Common myeloid progenitor, CD34-positive (primary cell): Measurements from ENCODE around the gene FASTKD2.
A peak's percentile ranks its signal among the peaks of the same experiment; 100 is the strongest.
"Not testable (repeated sequence)": the region's sequence is repeated elsewhere in the genome, so short reads cannot be mapped to it uniquely, and the experiment has no call there.

Experiments used
- CTCF ChIA-PET: fragments of 350-600 bp; sonication (Branson Sonifier 250); formaldehyde crosslinking; loops from one replicate; lab custom pipeline; 2021; ENCODE audit warnings: antibody characterized with exemption; lab: Charles Lee
- POLR2A ChIA-PET: fragments of 350-600 bp; sonication (Branson Sonifier 250); formaldehyde crosslinking; loops from one replicate; lab custom pipeline; 2021; ENCODE audit warnings: antibody characterized with exemption; lab: Charles Lee
- DNase-seq, 3 donors: peaks; one replicate each; pipeline versions ENCODE4 v3.0.0 to v3.0.0-alpha.2; 2013
- H3K27ac ChIP-seq, 2 experiments: 1 replicate in 1 of 2; 2 replicates in 1 of 2; pipeline ENCODE4 v1.7.0; 2013; ENCODE audit warnings: inconsistent platforms in 2 of 2, low read length in 2 of 2, mild to moderate bottlenecking in 2 of 2, low read depth in 1 of 2, moderate library complexity in 1 of 2; ENCODE audit not compliant: severe bottlenecking in 2 of 2, insufficient read depth in 1 of 2, poor library complexity in 1 of 2
- H3K27me3 ChIP-seq, 5 experiments: replicated peaks in 2 of 5; 1 replicate in 3 of 5; 2 replicates in 2 of 5; pipeline versions ENCODE4 v1.6.1 to v1.7.0; 2013; ENCODE audit warnings: low read length in 4 of 5, mild to moderate bottlenecking in 2 of 5, moderate library complexity in 2 of 5, inconsistent platforms in 1 of 5; ENCODE audit not compliant: insufficient read depth in 5 of 5, control insufficient read depth in 4 of 5
- H3K36me3 ChIP-seq, 4 experiments: 1 replicate in 2 of 4; 2 replicates in 2 of 4; pipeline versions ENCODE4 v1.6.1 to v1.7.0; 2013; ENCODE audit warnings: low read length in 3 of 4, control low read depth in 1 of 4, mild to moderate bottlenecking in 1 of 4; ENCODE audit not compliant: control insufficient read depth in 4 of 4, insufficient read depth in 4 of 4
- H3K4me1 ChIP-seq, 4 experiments: 1 replicate in 3 of 4; 2 replicates in 1 of 4; pipeline versions ENCODE4 v1.6.1 to v1.7.1; 2013; ENCODE audit warnings: low read length in 3 of 4, mild to moderate bottlenecking in 3 of 4, control low read depth in 1 of 4, inconsistent platforms in 1 of 4, moderate library complexity in 1 of 4; ENCODE audit not compliant: control insufficient read depth in 4 of 4, insufficient read depth in 4 of 4; ENCODE audit errors: control extremely low read depth in 1 of 4
- H3K4me3 ChIP-seq, 7 experiments: 1 replicate in 4 of 7; 2 replicates in 3 of 7; pipeline versions ENCODE4 v1.5.1 to v1.7.0; 2013; ENCODE audit warnings: mild to moderate bottlenecking in 7 of 7, low read length in 6 of 7, moderate library complexity in 6 of 7, inconsistent platforms in 2 of 7, low read depth in 2 of 7, control low read depth in 1 of 7; ENCODE audit not compliant: insufficient read depth in 4 of 7, control insufficient read depth in 1 of 7; ENCODE audit errors: extremely low read depth in 1 of 7
- H3K9me3 ChIP-seq, 5 experiments: 1 replicate in 4 of 5; 2 replicates in 1 of 5; pipeline versions ENCODE4 v1.6.1 to v1.7.1; 2013; ENCODE audit warnings: low read length in 4 of 5, mild to moderate bottlenecking in 2 of 5, inconsistent platforms in 1 of 5, low read depth in 1 of 5, moderate library complexity in 1 of 5; ENCODE audit not compliant: control insufficient read depth in 4 of 5, insufficient read depth in 2 of 5; ENCODE audit errors: control extremely low read depth in 1 of 5
- WGBS: methylation state at CpG from one replicate; pipeline ENCODE4 v1.1.5; 2013; ENCODE audit not compliant: insufficient coverage; 5-methylcytosine and 5-hydroxymethylcytosine counted together

FASTKD2 gene

DNA sequence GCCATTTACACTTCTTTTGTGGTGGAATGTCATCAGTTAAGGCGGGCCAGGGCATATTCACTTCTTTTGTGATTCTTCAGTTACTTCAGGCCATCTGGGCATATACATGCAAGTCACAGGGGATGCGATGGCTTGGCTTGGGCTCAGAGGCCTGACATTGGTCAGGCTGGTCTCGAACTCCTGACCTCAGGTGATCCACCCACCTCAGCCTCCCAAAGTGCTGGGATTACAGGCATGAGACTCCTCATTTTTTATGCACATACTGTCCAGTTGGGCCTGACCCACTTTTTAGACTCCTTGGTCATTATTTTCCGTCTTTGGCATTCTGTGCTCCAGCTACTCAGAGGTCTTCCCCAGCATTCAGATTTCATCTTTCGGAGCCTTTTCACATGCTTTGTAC, 47.1 kb downstream of the FASTKD2 start:
- H3K4me1 ChIP-seq, DNase-seq, H3K4me3 ChIP-seq, H3K27me3 ChIP-seq, CTCF ChIA-PET, POLR2A ChIA-PET, H3K36me3 ChIP-seq, H3K27ac ChIP-seq, H3K9me3 ChIP-seq: not testable (repeated sequence)
- WGBS = 91% methylated on average over 4 of the region's 5 CpGs

DNA sequence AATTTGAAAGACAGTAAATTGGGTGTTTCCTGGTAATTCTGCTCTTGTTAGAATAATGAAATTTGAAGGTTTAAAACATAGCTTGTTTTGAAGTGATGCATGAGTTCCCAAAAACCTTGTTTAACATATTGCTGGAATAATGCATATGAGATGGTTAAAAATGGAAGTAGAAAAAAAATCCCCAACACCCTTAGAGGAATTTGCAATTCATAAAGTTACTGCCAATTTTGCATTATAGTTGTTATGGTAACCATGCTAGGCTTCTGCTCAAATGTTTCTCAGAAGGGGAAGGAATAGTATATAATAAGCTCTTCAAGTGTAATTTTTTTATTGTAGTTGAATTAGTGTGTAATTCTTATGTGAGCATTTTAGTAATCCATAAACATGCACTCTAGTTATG, 49.1 kb downstream of the FASTKD2 start:
- CTCF ChIA-PET = no interaction called here
- POLR2A ChIA-PET = no interaction called here

DNA sequence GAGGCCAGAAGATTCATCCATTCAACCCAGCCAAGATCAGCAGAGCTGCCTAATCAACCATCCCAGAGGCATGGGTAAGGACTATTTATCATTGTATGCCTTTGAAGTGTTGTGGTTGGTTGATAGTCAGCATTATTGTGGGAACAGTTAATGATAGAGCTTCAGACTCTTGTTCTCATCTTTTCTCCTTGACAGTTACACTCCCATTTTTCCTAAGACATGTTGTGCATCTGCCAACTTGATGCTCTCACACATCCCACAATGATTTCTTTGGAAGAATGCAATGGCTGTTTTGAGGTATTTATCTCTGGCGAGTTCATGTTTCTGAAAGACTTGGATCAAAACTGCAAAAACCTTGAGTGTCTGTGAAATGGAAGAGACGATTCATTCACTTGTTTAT, 55.4 kb downstream of the FASTKD2 start:
- Histone ChIP-seq H3K27me3 (no peaks in the 10 kb centered on the region), H3K9me3 (peaks cover 0 to 1% (median 0%) of the 10 kb centered on the region in 5 experiments), H3K4me3 (no peak overlapping the region), H3K4me1 (peaks cover 0 to 14% (median 5%) of the 10 kb centered on the region in 4 experiments), H3K36me3 (no peaks in the 10 kb centered on the region), H3K27ac (no peak overlapping the region)
- POLR2A ChIA-PET = no interaction called here
- CTCF ChIA-PET = interaction anchor here (1.0 kb wide), 1 partner anchor 17 kb away, joined by 3 read pairs; no protein-coding TSS in a partner anchor
- 95% methylated on average over 2 of the region's 2 CpGs for WGBS
- no peak for DNase-seq

More for the DNA sequence above, 49.1 kb downstream of the FASTKD2 start:
- Histone ChIP-seq H3K4me1 (no peaks in the 10 kb centered on the region), H3K4me3 (no peak overlapping the region), H3K27ac (no peak overlapping the region), H3K36me3 (no peaks in the 10 kb centered on the region), H3K9me3 (peaks cover 0 to 3% (median 0%) of the 10 kb centered on the region in 5 experiments), H3K27me3 (no peaks in the 10 kb centered on the region)
- peak in 2 of 3 donors; percentile 21 to 32 for DNase-seq

DNA sequence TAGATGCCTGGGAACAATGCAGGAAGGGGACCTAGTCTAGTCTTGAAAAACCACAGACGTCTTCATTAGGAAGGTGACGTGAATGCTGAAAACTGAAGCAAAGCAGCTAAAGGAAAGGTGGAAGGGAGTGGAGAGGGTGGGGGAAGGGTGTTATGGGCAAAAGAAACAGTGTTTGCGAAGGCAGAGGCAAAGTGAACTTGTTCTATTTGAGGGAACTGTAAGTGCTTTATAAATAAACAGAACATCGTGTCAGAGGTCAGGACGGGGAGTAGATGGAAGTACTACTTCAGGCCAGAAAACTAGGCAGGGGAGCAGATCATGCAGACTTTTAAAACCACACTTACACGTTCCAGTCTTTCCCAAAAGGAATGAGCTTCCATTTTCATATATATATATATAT, 57.8 kb downstream of the FASTKD2 start:
- WGBS = 96% methylated on average over 5 of the region's 6 CpGs
- no peak for DNase-seq
- ChIA-PET POLR2A (no interaction called here), CTCF (interaction anchor here (2.9 kb wide), 1 partner anchor 23 kb away, joined by 13 read pairs; no protein-coding TSS in a partner anchor)
- Histone ChIP-seq H3K27ac (no peak overlapping the region), H3K36me3 (no peaks in the 10 kb centered on the region), H3K9me3 (peaks cover 0 to 1% (median 0%) of the 10 kb centered on the region in 5 experiments), H3K4me3 (no peak overlapping the region), H3K27me3 (no peaks in the 10 kb centered on the region), H3K4me1 (peaks cover 0 to 14% (median 5%) of the 10 kb centered on the region in 4 experiments)

DNA sequence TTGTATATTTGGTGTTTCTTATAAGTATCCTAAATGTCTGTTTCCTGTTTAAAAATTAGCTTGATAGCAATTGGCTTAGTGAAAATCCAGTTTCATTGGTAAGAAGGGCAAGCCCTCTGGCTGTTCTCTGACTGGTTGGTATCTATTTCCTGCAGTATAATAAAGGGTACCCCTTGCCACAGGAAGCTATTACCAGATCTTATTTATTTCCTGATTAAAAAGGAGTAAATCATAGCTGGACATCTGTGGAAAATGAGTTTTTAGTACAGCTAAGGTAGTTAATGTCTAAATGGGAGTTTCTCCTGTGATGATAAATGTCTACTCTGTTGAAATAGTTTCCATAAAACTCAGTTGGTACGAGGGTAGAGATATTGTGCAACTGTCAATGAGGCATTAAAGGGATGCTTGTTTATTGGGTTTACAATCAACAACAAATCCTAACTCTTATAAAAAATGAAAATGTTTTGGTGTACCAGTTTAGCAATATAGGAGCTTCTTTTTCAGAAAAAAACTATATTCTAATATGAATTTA, 58.7 kb downstream of the FASTKD2 start:
- Histone ChIP-seq H3K36me3 (no peaks in the 10 kb centered on the region), H3K27ac (no peak overlapping the region), H3K9me3 (peaks cover 0 to 1% (median 0%) of the 10 kb centered on the region in 5 experiments), H3K4me3 (no peak overlapping the region), H3K27me3 (no peaks in the 10 kb centered on the region), H3K4me1 (peaks cover 0 to 14% (median 5%) of the 10 kb centered on the region in 4 experiments)
- ChIA-PET CTCF (interaction anchor here (1.0 to 2.9 kb wide), 3 partner anchors 24 to 145 kb away, joined by 3 to 13 read pairs (median 3); no protein-coding TSS in a partner anchor), POLR2A (no interaction called here)
- WGBS = no CpG with 5 or more reads among the region's 1 CpG
- DNase-seq = peak in 2 of 3 donors; percentile 9 to 24

DNA sequence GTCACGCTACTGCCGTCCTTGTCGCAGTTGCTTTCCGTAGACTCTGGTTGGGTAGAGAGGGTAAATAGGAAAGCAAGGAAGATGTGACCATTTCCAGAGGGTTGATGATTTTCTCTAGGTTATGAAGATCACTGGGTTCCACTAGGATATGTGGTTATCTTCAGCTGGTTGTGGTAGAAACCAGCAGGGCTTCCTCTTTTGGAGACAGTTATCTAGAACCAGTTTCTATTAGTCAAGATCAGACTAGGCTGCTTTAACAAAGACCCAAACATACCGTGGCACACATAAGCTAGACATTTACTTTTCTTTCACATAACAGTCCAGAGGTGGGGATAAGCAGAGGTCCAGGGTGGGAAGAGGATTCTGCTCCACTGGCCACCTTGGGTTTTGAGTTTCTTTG, 59.6 kb downstream of the FASTKD2 start:
- peaks cover 0 to 1% (median 0%) of the 10 kb centered on the region in 5 experiments for H3K9me3 ChIP-seq
- peak in 2 of 3 donors; percentile 59 to 71 for DNase-seq
- no peak overlapping the region for H3K27ac ChIP-seq
- H3K4me1 ChIP-seq = peaks cover 0 to 14% (median 5%) of the 10 kb centered on the region in 4 experiments
- no peaks in the 10 kb centered on the region for H3K36me3 ChIP-seq
- H3K4me3 ChIP-seq = no peak overlapping the region
- no peaks in the 10 kb centered on the region for H3K27me3 ChIP-seq
- POLR2A ChIA-PET = no interaction called here
- 100% methylated on average over 3 of the region's 5 CpGs for WGBS
- CTCF ChIA-PET = interaction anchor here (2.9 kb wide), 1 partner anchor 25 kb away, joined by 13 read pairs; no protein-coding TSS in a partner anchor

DNA sequence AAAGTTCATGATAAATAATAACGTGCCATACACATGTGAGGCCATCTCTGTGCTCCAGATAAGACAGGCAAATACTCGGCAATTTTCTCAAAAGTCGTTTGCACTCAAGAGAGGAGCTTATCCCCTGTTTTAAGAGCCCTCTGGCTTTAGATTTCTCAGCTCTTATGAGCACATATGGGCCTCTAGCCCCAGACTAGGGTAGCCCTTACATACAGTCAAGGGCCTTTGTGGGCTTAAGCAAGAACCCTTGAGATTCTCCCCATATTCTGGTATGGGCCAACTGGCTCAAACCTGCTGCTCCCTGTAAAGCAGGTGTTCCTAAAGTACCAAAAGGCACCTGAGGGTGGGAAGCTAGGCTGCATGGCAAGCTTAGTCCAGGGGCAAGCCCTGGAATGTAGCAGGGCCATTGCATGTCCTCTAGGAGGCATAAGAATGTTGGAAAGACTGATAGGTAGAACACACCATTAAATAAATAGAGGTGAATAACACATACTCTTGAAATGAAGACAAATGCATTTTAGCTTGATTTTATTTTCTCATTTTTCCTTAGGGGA, 66.1 kb downstream of the FASTKD2 start:
- ChIA-PET POLR2A (no interaction called here), CTCF (interaction anchor here (0.8 to 1.6 kb wide), 5 partner anchors 9 to 150 kb away, joined by 3 to 5 read pairs (median 4); no protein-coding TSS in a partner anchor)
- H3K4me1 ChIP-seq = peaks cover 0 to 12% (median 6%) of the 10 kb centered on the region in 4 experiments
- WGBS = 100% methylated on average over 3 of the region's 3 CpGs
- no peaks in the 10 kb centered on the region for H3K36me3 ChIP-seq
- H3K9me3 ChIP-seq = peaks cover 0 to 11% (median 0%) of the 10 kb centered on the region in 5 experiments
- H3K4me3 ChIP-seq = no peak overlapping the region
- no peak for DNase-seq
- H3K27me3 ChIP-seq = no peaks in the 10 kb centered on the region
- H3K27ac ChIP-seq = no peak overlapping the region
